Upper lobe of left lung (tissue), 6 donors: Measurements from ENCODE around the gene TTLL10. TPM values are rescaled to one million over a fixed set of nuclear protein-coding genes. Genes with fewer than 3 reads are reported as not detected.

Source experiments
- ATAC-seq, 2 donors: fragments of 200-7000 bp; cut with Tn5 transposase; one replicate each; pipeline ENCODE4 v1.9.1; 2022; ENCODE audit warnings: mild to moderate bottlenecking in 2 of 2, moderate library complexity in 2 of 2; ENCODE audit not compliant: low FRiP score in 2 of 2
- DNase-seq, 2 donors: peaks; one replicate each; pipeline ENCODE4 v3.0.0-alpha.2; 2019 to 2020
- H3K27ac ChIP-seq, 4 donors: fragments of 200-600 bp; sonication (generic); one replicate each; pipeline ENCODE4 v1.5.1; 2016 to 2019
- H3K27me3 ChIP-seq, 4 donors: fragments of 200-600 bp; sonication (generic); one replicate each; pipeline ENCODE4 v1.5.1; 2017 to 2019
- H3K36me3 ChIP-seq, 4 donors: fragments of 200-600 bp; sonication (generic); one replicate each; pipeline ENCODE4 v1.5.1; 2016 to 2019
- H3K4me1 ChIP-seq, 4 donors: fragments of 200-600 bp; sonication (generic); one replicate each; pipeline ENCODE4 v1.5.1; 2018 to 2019
- H3K4me3 ChIP-seq, 4 donors: fragments of 200-600 bp; sonication (generic); one replicate each; pipeline ENCODE4 v1.5.1; 2017 to 2019; ENCODE audit warnings: mild to moderate bottlenecking in 2 of 4, moderate library complexity in 1 of 4
- H3K9me3 ChIP-seq, 4 donors: fragments of 200-600 bp; sonication (generic); one replicate each; pipeline ENCODE4 v1.5.1; 2018 to 2019
- CTCF ChIP-seq, 6 experiments: fragments of 450-650 bp in 4 of 6; fragments of 200-600 bp in 2 of 6; sonication (generic) in 2 of 6; IDR thresholded peaks; one replicate each; pipeline ENCODE4 v1.5.1; 2016 to 2019; ENCODE audit warnings: antibody characterized with exemption in 6 of 6
- EP300 ChIP-seq, 4 donors: sonication (generic); formaldehyde crosslinking; IDR thresholded peaks; one replicate each; pipeline ENCODE4 v1.5.1; 2017; ENCODE audit warnings: antibody characterized with exemption in 4 of 4, control low read depth in 2 of 4
- POLR2A ChIP-seq, 4 donors: fragments of 450-650 bp; IDR thresholded peaks; one replicate each; pipeline ENCODE4 v1.5.1; 2016 to 2017; ENCODE audit warnings: antibody characterized with exemption in 4 of 4, mild to moderate bottlenecking in 2 of 4
- POLR2AphosphoS5 ChIP-seq, 2 donors: sonication (generic); formaldehyde crosslinking; IDR thresholded peaks; one replicate each; pipeline ENCODE4 v1.5.1; 2017; ENCODE audit warnings: antibody characterized with exemption in 2 of 2
- WGBS, 2 donors: methylation state at CpG; one replicate each; pipeline ENCODE4 v1.1.5; 2017 to 2018; 5-methylcytosine and 5-hydroxymethylcytosine counted together
- total RNA-seq, 6 donors: library from RNA; depleted of rRNA in 4 of 6; stranded (reverse); fragments of >200 nt in 4 of 6; gene quantifications; one replicate each; pipeline versions ENCODE4 v1.1.0 to v1.2.1, GENCODE V29; 2016 to 2021
- donor health status: DM: no; HTN: no; CAD: no; lungs with moderate emphysema.
- donor health status: DM: no; HTN: yes; CAD: no; lungs with severe emphysema.

The TTLL10 gene
- total RNA-seq, 6 donors from 2014 or later = 0.86 to 14.5 (median 5.8) TPM

- Histone ChIP-seq H3K4me3 (peak overlapping the region in 2 of 4 donors; percentile 57 to 58), H3K9me3 (no peaks in the 10 kb centered on the region), H3K27ac (peak overlapping the region in 1 of 4 donors; percentile 42), H3K4me1 (peaks cover 2 to 18% (median 14%) of the 10 kb centered on the region in 4 donors), H3K36me3 (peaks cover 0 to 3% (median 0%) of the 10 kb centered on the region in 4 donors), H3K27me3 (peaks cover 0 to 8% (median 0%) of the 10 kb centered on the region in 4 donors)
- TF ChIP-seq POLR2A (IDR thresholded peaks at IDR 0.05) = no peak
- TF ChIP-seq CTCF (IDR thresholded peaks at IDR 0.05) = no peak
- TF ChIP-seq EP300 (IDR thresholded peaks at IDR 0.05) = no peak
- no peak for TF ChIP-seq POLR2AphosphoS5 (IDR thresholded peaks at IDR 0.05)
- DNase-seq (peak in 1 of 2 donors; percentile 62), ATAC-seq (no peak)
- 77 to 90% methylated on average over 6 to 12 of the region's 12 CpGs for WGBS, 2 donors
These were observed 8.2 kb upstream of the TTLL10 start for GRCh38 chr1:1165485-1165884.

DNA sequence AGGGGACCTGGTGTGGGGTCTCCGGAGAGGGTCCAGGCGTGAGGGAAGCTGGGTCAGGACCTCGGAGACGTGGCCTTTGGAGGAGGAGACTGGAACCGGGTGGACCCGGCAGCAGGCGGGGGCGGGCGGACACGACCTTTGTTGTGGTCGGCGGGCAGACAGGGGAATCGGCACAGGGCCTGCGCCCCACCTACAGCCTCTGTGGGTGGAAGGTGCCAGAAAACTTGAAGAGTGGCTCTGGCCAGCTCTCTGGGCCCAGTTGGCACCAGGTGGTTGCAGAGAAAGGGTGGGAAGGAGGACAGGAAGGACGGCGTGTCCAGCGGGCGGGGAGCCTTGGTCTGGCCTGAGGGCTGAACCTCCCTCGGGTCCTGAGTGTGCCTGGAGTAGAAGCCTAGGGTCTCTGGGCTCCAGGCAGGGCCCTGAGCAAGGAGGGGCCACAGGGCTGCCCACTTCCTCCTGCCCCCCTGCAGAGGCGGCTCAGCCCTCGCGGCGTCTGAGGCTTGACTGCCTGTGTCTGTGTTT is 7.7 kb upstream of the TTLL10 start:
- 66 to 68% methylated on average over 17 to 19 of the region's 23 CpGs for WGBS, 2 donors
- H3K4me3 ChIP-seq = peak overlapping the region in 1 of 4 donors; percentile 58
- H3K4me1 ChIP-seq = peaks cover 2 to 18% (median 14%) of the 10 kb centered on the region in 4 donors
- H3K27ac ChIP-seq = no peak overlapping the region
- peaks cover 0 to 3% (median 0%) of the 10 kb centered on the region in 4 donors for H3K36me3 ChIP-seq
- TF ChIP-seq CTCF (IDR thresholded peaks at IDR 0.05) = no peak
- no peak for TF ChIP-seq EP300 (IDR thresholded peaks at IDR 0.05)
- no peak for TF ChIP-seq POLR2AphosphoS5 (IDR thresholded peaks at IDR 0.05)
- no peak for TF ChIP-seq POLR2A (IDR thresholded peaks at IDR 0.05)
- H3K27me3 ChIP-seq = peaks cover 0 to 8% (median 0%) of the 10 kb centered on the region in 4 donors
- H3K9me3 ChIP-seq = no peaks in the 10 kb centered on the region
- ATAC-seq = no peak
- DNase-seq = peak in 1 of 2 donors; percentile 77

DNA sequence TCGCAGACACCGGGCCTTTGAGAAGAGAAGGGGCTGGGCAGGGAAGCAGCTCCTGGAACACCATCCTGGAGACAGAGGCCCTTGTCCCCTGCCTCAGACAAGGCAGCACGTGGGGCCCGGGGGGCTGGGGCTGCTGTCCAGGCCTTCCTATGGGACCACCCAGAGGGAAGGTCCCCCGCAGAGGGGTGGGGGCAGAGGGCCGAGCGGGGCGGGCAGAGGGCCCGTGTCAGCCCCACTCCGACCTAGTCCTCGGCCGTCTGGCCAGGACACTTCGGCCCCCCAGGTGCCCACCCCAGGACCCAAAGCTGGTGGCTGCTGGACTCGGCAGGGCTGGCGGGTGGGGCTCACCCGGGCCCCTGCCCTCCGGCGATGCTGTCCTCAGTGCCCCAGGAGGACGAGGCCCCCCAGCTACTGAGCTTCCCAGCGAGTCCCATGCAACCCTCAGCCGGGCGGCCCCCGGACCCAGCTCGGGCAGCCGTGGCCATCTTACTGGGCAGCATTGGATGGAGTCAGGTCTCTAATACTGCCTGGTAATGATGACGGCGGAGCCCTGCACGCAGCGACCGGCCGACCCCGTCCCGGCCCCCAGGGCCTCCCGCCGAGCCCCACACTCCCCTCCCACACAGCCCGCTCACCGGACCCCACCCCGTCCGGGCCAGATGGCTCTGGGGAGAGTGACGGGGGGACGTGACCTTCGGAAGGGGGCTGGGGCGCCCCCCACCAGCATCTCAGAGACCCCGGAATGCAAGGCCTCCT is 6.9 kb upstream of the TTLL10 start:
- peaks cover 0 to 3% (median 0%) of the 10 kb centered on the region in 4 donors for H3K36me3 ChIP-seq
- ATAC-seq (no peak), DNase-seq (peak in 1 of 2 donors; percentile 82)
- H3K4me1 ChIP-seq = peaks cover 2 to 18% (median 14%) of the 10 kb centered on the region in 4 donors
- peaks cover 0 to 8% (median 0%) of the 10 kb centered on the region in 4 donors for H3K27me3 ChIP-seq
- no peak overlapping the region for H3K27ac ChIP-seq
- no peak overlapping the region for H3K4me3 ChIP-seq
- TF ChIP-seq CTCF (IDR thresholded peaks at IDR 0.05) = no peak
- TF ChIP-seq POLR2AphosphoS5 (IDR thresholded peaks at IDR 0.05) = no peak
- TF ChIP-seq EP300 (IDR thresholded peaks at IDR 0.05) = no peak
- no peak for TF ChIP-seq POLR2A (IDR thresholded peaks at IDR 0.05)
- no peaks in the 10 kb centered on the region for H3K9me3 ChIP-seq
- 85% methylated on average over 12 to 32 of the region's 44 CpGs for WGBS, 2 donors

- TF ChIP-seq EP300 (IDR thresholded peaks at IDR 0.05) (no peak), POLR2AphosphoS5 (IDR thresholded peaks at IDR 0.05) (no peak), POLR2A (IDR thresholded peaks at IDR 0.05) (no peak), CTCF (IDR thresholded peaks at IDR 0.05) (no peak)
- Histone ChIP-seq H3K27me3 (peaks cover 0 to 8% (median 0%) of the 10 kb centered on the region in 4 donors), H3K4me3 (peak overlapping the region in 1 of 4 donors; percentile 19), H3K27ac (peak overlapping the region in 1 of 4 donors; percentile 18), H3K36me3 (peaks cover 0 to 3% (median 0%) of the 10 kb centered on the region in 4 donors), H3K4me1 (peaks cover 2 to 18% (median 12%) of the 10 kb centered on the region in 4 donors), H3K9me3 (no peaks in the 10 kb centered on the region)
- no peak for ATAC-seq
- peak in 1 of 2 donors; percentile 70 for DNase-seq
- whole genome bisulfite sequencing, 2 donors = 45 to 53% methylated on average over 2 to 13 of the region's 20 CpGs
These were observed 6.3 kb upstream of the TTLL10 start for GRCh38 chr1:1167398-1167821.
